COLO668 (cell line): ENCODE data around the gene DNAJB5.
A peak's percentile ranks its signal among the peaks of the same experiment; 100 is the strongest.
"Not testable (repeated sequence)": the region's sequence is repeated elsewhere in the genome, so short reads cannot be mapped to it uniquely, and the experiment has no call there.

ENCODE experiments used
- DNase-seq: peaks from one replicate; lab custom pipeline; 2025; ENCODE audit not compliant: unreplicated experiment; lab: John Stamatoyannopoulos, UW

DNAJB5 gene

DNA sequence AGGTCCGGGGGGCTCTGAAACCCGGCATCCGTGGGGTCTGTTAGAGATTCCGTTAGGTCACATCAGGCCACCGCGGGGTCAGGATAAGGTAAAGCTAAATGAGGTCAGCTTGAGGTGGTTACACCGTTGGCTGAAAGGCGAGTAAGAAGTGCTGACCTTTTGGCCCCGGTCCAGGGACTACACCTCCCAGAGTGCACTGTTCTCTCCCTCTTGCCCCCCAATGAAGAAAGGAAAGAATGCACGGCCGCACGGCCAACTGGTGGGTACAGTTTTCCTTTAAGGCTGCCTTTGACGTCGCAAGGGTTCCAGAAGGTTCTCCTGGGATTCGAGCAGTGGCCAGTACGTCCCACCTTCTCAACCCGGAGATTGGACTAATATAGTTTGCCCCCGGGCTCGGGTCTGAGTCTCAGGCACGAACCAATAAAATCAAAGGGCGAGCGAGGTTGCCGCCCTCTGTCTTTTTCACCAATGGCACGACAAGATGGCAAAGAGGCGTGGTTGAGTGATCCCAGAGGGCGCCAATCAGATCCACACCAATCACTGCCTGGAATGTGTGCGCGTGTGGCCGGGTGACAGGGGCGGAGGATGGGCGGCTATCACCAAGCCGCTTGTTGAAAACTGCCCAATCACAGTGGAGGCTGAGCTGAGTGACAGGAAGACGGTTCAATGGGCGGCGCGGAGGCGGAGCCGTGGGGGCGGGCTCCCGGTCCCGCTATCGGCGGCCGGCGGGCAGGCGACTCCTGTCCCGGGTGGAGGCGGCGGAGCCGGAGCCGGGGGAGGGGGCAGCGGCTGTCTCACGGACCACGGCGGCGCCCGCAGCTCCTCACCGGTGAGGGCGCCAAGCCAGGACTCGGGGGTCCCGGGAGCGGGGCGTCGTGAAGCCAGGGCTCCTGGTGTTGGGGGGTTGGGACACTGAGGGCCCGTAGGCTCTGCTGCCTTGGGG, at the start of gene DNAJB5:
Gene DNAJB5, plus strand, starts transcription at position 743 of the 943 bp plus-strand sequence. CDS start 886 bp downstream, outside the sequence.
- peak; percentile 96 for DNase-seq

DNA sequence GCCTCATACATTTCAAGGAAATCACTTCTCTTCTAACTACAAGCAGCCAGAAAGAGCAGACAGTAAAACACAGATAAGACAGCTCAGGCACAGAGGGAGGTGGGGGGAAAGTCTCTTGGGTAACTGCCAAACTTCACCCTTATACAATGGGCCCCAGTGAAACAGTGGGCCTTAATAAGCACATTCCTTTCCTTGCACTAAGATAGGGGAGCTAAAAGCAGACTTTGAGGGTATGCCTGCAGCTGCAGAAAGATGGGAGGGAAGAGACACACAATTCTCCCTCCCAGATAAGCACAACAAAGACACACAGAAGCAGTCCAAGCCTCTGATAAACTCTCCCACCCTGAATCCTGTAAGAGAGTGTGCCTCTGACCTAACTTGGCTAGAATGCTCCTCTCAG, 49.6 kb upstream of the DNAJB5 start:
- not testable (repeated sequence) for DNase-seq

DNA sequence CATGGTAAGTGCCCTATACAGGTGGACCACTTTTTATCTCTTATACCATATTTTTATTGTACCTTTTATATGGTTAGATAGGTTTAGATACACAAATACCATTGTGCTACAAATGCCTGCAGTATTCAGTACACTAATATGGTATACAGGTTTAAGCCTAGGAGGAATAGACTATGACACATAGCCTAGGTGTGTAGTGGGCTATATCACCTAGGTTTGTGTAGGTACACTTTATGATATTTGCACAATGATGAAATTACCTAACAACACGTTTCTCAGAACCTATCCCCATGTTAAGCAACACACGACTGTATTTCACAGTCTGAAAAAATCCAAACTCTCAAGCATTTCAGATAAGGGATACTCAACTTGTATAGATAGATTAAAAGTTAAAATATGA, 41.1 kb upstream of the DNAJB5 start:
- no peak for DNase-seq

DNA sequence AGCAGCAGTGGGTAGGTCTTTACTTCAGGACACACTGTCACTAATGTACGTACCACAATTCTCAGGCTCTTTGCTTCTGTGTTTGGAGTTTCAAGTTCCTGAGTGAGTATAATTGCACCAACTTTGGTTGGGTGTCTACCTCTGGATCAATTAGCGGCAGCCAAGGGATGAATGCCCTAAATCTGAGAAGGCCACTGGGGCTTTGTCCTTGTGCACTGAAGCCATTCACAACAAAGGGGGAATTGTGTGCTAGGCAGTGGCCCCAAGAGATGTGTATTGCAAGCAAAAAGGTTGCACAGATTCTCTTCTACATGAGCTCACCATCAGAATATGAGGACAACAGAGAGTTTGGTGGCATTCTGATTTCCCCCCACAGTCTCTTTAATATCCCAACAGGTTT, 35.3 kb upstream of the DNAJB5 start:
- DNase-seq, result no peak

DNA sequence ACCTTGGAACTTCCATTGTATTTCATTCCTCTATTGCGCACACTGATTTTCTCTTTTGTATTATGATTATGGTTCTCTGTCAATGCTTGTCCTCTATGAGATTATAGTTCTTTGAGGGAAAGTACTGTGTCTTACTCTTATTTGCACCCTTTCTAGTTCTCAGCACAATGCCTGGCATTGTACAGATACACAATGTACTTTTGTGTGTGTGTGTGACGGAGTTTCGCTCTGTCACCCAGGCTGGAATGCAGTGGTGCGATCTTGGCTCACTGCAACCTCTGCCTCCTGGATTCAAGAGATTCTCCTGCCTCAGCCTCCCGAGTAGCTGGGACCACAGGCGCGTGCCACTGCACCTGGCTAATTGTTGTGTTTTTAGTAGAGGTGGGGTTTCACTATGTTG, 33.5 kb upstream of the DNAJB5 start:
- not testable (repeated sequence) for DNase-seq

DNA sequence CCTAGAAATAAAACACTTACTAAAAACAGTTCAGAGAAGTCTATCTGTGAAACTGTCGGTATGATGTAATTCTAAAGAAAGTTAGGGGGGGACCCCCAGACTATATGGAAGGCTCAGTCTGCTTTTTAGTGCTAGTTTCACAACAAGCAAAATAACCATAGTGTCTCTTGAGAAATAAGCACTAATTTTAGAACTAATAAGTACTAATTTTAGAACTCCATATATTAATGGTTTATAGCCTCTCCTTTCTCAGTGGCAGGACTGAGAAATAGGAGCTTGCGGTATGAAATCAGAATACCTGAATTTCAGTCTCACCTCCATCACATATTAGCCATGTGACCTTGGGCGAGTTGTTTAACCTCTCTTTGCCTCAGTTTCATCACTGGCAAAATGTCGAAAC, 32.9 kb upstream of the DNAJB5 start:
- DNase-seq, result no peak

DNA sequence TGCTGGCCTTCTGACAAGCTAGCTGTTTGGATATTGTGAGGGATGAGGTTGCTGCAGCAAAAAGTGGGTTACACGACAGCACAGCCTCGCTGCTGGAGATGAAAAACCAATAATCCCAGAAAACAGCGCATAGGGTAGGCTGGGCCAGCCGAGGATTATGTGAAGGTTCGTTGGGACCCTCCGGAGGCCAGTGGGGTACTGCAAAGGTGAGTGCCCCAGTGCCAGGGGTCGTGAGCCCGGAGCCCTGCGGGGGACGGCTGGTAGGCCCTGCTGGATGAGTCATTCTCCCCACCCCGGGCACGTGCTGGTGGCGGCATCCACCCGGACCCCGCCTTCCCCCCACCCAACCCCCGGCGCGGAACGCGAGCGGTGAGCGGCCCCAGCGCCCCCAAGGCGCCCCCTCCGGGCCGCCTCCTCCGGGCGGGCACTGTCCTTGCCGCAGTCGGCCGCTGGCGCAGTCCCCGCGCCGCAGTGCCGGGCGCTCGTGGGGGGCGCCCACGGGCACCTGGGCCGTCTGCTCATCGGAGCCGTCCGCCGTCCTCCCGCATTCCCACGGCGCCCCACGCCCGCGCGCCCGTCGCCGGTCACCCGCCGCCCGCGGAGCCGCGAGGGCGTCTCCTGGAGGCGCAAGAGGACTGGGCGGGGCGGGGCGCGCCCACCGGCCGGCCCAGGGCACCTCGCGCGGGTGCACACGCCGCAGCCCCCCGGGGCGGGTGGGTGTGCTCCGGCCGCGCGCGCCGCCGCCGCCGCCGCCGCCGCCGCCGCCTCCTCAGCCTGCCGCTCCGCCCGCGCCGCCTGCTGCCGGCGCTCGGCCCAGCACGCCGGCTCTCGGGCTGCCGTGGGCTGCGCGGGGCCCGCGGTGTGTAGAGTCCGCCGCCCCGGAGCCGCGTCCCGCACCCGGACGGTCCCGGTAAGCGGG, 31.8 kb upstream of the DNAJB5 start, which contains the start of gene PHF24:
Gene PHF24, plus strand, starts transcription at position 794 of the 919 bp plus-strand sequence. CDS start 13,014 bp downstream, outside the sequence.
- peak; percentile 48 for DNase-seq

DNA sequence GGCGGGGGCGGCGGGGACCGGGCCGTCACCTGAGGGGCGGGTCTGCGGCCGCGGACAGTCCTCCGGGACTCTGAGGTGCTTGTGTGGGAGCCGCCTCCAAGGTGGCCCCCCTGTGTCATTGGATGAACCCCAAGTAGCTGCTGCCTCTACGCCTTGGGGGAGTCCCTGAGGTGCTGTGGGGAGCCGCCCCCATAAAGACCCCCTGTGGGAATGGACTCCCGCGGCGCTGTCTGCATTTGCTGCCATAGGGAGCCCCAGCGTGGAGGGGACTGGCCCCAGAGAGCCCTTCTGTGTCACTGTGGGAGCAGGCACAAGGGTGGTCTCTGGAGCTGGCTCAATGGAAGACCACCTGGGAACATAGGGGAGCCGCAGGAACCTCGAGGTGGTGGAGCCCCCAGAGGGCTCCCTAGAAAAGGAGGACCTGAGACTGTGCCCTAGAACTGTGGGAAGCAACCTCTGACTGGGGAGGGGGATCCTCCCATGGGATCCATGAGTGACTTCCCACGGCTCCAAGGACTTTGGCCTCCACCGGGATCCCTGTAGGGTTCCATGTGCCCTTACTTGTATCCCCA, 31.0 kb upstream of the DNAJB5 start:
- no peak for DNase-seq

DNA sequence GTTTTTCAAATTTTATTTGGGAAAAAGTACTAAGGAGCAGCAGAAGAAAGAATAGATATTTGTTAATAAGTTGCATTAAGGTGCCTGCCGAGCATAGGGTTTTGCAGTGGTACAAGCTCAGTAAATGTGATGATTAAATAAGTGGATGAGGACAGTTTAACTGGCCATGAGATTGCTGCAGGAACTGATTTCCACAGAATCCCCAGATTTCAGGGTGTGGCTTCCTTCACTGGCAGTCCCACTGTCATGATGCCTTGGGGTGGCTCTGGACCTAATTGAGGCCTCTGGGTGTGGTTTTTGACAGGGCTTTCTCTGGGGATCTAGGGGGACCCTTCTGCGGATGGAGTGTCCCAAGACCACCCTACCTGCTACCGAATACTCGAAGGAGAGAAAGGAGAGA, 30.1 kb upstream of the DNAJB5 start:
- no peak for DNase-seq

DNA sequence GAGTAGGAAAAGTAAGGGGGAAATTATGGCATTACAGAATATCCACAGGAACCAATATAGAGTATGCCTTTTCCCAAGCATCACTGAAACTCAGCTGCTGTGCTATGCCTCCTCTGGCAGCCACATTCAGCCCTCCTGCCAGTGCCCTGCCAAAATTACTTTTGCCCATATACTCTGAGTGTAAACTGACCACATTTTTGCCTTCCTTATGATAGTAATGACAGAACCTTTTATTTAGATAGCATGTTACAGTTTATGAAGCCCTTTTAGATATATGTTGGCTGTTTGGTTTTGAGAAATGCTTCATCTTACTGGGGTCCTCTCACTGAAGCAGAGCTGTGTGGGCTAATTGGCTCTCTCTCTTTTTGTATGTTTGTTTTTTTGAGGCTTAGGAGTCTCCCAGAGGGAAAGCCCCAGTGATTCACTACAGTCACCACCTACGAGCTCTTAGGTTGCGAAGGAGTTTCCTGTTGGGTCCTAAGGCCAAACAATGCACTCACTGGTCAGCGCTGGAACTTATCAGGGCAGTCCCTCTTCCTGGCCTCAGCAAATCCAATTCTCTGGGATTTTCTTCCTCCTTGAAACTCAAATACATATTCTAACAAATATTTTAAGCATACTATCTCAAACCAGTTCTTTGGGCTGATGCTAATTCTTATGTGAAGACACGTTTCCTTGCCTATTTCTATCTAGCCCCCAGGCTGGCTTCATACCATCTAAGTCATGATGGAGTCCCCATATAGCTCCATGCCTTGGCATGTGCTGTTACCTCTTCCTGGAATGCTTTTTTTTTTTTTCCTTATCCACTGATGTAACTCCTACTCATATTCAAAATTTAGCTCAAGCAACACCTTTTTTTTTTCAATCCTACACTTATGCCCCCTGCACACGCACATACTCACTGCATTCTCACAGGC, 27.7 kb upstream of the DNAJB5 start:
- DNase-seq, result no peak

DNA sequence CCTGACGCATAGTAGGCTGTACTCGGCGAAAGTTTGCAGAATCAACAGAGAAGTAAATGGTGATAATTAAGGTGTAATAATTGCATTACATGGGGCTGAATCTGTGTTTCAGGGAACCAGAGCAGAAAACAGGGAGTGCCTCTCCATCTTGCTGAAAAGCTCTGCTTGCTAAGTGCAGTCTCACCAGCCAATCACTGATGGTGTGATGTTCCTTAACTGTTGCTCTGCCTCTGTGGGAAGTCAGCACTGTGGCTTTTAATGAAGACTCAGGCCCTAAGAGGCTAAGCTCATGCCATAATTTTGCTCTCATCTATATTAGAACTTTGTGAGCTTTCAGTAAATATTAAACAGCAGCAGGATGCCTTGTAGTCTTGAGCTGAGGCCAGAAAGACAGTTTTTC, 27.0 kb upstream of the DNAJB5 start:
- no peak for DNase-seq

DNA sequence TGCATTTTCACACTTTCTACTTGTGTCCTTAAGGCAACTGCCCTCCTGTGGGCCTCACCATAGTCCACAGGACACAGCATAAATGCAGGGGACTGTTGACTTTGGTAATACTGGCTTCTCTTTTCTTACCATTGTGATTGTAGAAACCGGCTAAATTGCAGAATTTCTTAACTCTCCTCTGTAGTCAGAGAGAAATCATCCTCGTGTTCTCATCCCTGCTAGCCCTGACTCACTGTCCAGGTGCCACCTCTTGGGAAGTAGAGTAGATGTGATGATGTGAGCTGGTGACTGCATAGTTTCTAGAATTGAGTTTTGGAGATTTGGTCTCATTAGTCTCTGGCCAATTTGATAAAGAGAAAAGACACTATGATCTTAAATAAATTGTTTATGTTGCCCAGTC, 26.0 kb upstream of the DNAJB5 start:
- no peak for DNase-seq

DNA sequence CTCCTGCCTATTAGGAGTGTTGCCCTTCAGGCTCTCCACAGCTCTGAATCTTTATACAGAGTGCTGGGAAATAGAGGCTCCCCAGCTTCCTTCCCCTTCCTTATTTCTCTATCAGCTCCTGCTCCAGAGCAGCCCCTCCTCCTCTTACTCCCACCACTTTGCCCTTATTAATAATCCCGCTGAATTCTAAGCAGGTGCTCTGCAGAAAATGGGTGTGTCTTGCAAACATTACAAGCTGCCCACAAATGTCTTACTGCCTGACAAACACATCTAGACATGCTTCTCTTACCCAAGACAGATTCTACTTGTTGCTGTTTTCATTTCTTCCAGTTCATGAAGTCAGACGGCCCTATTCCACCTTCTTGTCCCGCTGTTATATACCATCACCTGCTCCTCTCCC, 25.1 kb upstream of the DNAJB5 start:
- DNase-seq, result no peak

DNA sequence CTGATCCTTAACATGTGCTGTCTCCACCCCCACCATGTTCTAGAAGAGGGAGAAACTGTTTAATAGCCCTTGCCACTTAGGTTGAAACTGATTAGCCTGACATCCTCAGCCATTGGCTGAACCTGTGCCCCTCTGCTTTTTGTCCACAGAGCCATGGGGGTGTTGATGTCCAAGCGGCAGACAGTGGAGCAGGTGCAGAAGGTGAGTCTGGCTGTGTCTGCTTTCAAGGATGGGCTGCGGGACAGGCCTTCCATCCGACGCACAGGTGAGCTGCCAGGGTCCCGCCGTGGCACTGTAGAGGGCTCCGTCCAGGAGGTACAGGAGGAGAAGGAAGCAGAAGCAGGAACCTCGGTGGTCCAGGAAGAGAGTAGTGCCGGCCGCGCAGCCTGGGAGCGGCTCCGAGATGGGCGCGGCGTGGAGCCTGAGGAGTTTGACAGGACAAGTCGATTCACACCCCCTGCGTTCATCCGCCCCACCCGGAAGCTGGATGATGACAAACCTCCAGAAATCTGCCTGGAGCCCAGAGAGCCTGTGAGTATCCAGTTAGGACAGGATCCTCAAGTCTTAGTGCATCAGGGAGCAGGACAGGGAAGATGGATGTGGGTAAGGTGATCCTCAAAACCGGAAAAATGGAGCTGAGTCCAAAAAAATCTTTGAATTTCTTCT, 18.3 kb upstream of the DNAJB5 start:
- no peak for DNase-seq

DNA sequence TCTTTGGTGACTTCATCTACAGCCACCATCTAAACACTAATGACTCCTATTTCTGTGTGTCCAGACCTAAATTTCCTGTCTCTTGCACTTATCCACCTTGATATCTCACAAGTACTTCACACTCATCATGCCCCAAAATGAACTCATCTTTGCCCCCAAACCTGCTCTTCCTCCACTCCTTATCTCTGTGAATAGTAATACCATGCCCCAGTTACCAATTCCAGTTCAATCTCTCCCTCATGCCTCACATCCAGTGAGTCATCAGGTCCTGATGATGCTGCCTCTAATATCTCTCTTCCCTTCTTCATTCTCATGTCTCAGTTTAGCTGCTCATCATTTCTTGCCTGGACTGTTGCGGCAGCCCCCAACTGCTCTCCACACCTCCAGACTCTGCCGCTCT, 14.9 kb upstream of the DNAJB5 start:
- no peak for DNase-seq

DNA sequence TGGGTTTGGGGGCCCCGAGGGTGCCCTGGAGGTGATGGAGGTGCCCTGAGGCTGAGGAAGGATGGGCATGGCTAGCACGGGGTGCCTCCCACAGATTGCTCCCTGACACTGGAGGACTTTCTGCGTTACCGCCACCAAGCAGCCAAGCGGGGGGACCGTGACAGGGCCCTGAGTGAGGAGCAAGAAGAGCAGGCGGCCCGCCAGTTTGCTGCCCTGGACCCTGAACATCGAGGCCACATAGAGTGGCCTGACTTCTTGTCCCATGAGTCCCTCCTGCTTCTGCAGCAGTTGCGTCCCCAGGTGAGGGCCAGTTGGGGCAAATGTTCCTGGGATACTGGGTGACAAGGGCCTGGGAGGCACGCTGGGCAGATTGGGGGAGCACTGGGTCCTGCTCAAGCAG, 13.1 kb upstream of the DNAJB5 start:
- DNase-seq, result no peak

DNA sequence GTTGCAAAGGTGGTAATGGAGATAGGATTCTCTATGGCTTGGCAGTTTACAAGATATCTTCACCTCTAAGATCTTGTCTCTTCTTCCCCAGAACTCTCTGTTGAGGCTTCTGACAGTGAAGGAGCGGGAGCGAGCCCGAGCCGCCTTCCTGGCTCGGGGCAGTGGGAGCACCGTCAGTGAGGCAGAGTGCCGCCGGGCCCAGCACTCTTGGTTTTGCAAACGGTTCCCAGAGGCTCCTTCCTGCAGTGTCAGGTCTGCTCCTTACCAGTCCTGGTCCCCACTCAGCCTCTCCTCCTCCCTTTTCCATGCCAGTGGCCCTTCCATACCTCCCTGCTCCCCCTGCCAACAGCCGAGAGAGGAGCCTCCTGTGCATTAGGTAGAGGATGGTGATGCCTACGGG, 12.6 kb upstream of the DNAJB5 start:
- no peak for DNase-seq

DNA sequence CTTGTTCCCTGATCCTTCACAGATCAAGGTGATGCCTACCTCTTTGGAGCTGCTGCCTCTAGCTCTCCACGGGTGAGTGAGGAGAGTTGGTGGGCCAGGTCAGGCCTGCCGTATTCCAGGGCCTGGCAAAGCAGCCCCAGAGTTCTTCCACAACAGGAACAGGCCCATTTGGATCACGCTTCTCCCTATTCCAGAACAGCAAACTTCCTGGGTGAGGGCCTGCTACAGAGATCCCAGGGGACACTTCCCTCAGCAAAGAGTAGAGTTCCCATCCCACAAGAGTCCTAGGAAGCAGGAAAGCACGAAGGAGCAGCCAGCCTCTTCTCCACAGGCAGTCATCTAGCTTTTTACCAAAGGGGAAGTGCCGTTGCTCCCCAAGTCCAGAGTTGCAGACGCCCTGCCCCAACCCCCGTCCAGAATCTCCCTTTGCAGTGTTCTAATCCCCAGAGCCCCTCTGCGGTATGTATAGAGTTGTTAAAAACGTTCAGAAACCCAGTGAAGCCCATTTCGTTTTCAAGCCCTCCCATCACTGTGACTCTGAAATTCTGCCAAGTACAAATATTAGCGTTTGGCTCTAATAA, 9.3 kb upstream of the DNAJB5 start:
- no peak for DNase-seq

DNA sequence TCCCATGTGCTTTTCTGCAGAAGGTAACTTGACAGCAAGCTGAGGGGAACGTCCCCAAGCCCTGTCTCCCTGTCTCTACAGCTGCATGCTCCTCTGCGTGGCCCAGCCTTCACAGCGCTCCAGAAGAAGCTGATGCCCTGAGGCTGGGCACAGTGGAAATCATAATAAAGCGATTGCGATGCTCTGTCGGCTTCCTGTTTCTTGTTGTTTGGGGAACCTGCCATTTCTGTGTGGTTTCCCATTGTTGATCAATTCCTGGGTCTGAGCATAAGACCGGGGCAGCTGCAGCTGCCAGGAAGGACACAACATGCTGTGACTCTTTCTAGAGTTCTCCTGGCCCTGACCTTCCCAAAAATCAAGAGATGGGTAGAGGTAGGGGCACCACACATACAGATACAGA, 7.2 kb upstream of the DNAJB5 start:
- DNase-seq, result no peak
